ENCODE data around the gene VWA2.

The VWA2 gene

DNA sequence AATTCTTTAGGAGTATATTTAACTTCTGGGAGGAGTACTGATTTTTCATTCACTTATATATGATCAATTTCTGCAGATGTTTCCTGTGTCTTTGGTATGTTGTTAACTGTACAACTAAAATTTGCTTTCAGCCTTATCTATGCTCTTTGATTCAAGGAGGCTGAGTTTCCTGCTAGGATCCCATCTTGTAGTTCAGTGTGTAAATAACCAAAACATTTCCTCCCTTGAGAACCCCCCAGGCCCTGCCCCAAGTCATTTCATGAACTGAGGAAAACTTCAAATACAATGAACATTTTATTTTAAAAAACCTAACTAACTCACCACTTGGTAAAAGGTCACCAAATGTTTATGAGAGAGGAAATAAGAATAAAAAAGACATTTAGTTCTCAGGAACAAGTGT, 55.5 kb downstream of the VWA2 start:
- no peak overlapping the region for H3K4me3 ChIP-seq (ENCODE audit: low read length, poor library complexity, severe bottlenecking)
- H3F3A ChIP-seq (ENCODE audit: low read depth) = peaks cover 4% of the 10 kb centered on the region; the same call in 1 of the 2 replicates
- H3K4me2 ChIP-seq (ENCODE audit: low read depth, low read length, poor library complexity, severe bottlenecking) = peak overlapping the region; percentile 7
- no peak overlapping the region for H2AFZ ChIP-seq (ENCODE audit: low read length)
- no peaks in the 10 kb centered on the region for H3K36me3 ChIP-seq (ENCODE audit: insufficient read depth, low read length)
- H3K4me1 ChIP-seq (ENCODE audit: insufficient read depth, low read length, poor library complexity, severe bottlenecking) = peaks cover 14% of the 10 kb centered on the region
- no peak for TF ChIP-seq CTCF (conservative IDR thresholded peaks at IDR 0.05; ENCODE audit: low read length)
- TF ChIP-seq EZH2phosphoT487 (IDR thresholded peaks at IDR 0.05; ENCODE audit: borderline replicate concordance) = no peak
- no peaks in the 10 kb centered on the region for H3K27me3 ChIP-seq (ENCODE audit: insufficient read depth, low read length, poor library complexity, severe bottlenecking)
- no peaks in the 10 kb centered on the region for H3K9me2 ChIP-seq (replicated peaks; ENCODE audit: low read depth, low read length)
- peaks cover 16% of the 10 kb centered on the region for H3K9me3 ChIP-seq (ENCODE audit: insufficient read depth, low read depth, low read length)
- H4K20me1 ChIP-seq (ENCODE audit: insufficient read depth, low read length, poor library complexity, severe bottlenecking) = no peaks in the 10 kb centered on the region
- H3K79me2 ChIP-seq (ENCODE audit: insufficient read depth, low read length) = no peaks in the 10 kb centered on the region
- H3K9ac ChIP-seq (ENCODE audit: low read depth, low read length, poor library complexity, severe bottlenecking) = no peak overlapping the region

- no peak overlapping the region for H3K9ac ChIP-seq (ENCODE audit: low read depth, low read length, poor library complexity, severe bottlenecking)
- no peaks in the 10 kb centered on the region for H4K20me1 ChIP-seq (ENCODE audit: insufficient read depth, low read length, poor library complexity, severe bottlenecking)
- H3K4me3 ChIP-seq (ENCODE audit: low read length, poor library complexity, severe bottlenecking) = no peak overlapping the region
- peak overlapping the region; percentile 7 for H3K4me2 ChIP-seq (ENCODE audit: low read depth, low read length, poor library complexity, severe bottlenecking)
- H3K36me3 ChIP-seq (ENCODE audit: insufficient read depth, low read length) = no peaks in the 10 kb centered on the region
- H3K9me3 ChIP-seq (ENCODE audit: insufficient read depth, low read depth, low read length) = peaks cover 16% of the 10 kb centered on the region
- no peaks in the 10 kb centered on the region for H3K9me2 ChIP-seq (replicated peaks; ENCODE audit: low read depth, low read length)
- no peaks in the 10 kb centered on the region for H3K79me2 ChIP-seq (ENCODE audit: insufficient read depth, low read length)
- no peak overlapping the region for H2AFZ ChIP-seq (ENCODE audit: low read length)
- TF ChIP-seq CTCF (conservative IDR thresholded peaks at IDR 0.05; ENCODE audit: low read length) = no peak
- no peak for TF ChIP-seq EZH2phosphoT487 (IDR thresholded peaks at IDR 0.05; ENCODE audit: borderline replicate concordance)
- H3K27me3 ChIP-seq (ENCODE audit: insufficient read depth, low read length, poor library complexity, severe bottlenecking) = no peaks in the 10 kb centered on the region
- peaks cover 4% of the 10 kb centered on the region; the same call in 1 of the 2 replicates for H3F3A ChIP-seq (ENCODE audit: low read depth)
- peaks cover 14% of the 10 kb centered on the region for H3K4me1 ChIP-seq (ENCODE audit: insufficient read depth, low read length, poor library complexity, severe bottlenecking)
Observed at GRCh38 chr10:114295393-114295792, 56.3 kb downstream of the VWA2 start.

- Histone ChIP-seq H3K9me3 (ENCODE audit: insufficient read depth, low read depth, low read length) (peaks cover 16% of the 10 kb centered on the region), H3K4me1 (ENCODE audit: insufficient read depth, low read length, poor library complexity, severe bottlenecking) (peaks cover 14% of the 10 kb centered on the region), H3K9me2 (replicated peaks; ENCODE audit: low read depth, low read length) (no peaks in the 10 kb centered on the region), H3K9ac (ENCODE audit: low read depth, low read length, poor library complexity, severe bottlenecking) (no peak overlapping the region), H3F3A (ENCODE audit: low read depth) (peaks cover 4% of the 10 kb centered on the region; the same call in 1 of the 2 replicates), H3K36me3 (ENCODE audit: insufficient read depth, low read length) (no peaks in the 10 kb centered on the region), H2AFZ (ENCODE audit: low read length) (no peak overlapping the region), H3K4me2 (ENCODE audit: low read depth, low read length, poor library complexity, severe bottlenecking) (no peak overlapping the region), H4K20me1 (ENCODE audit: insufficient read depth, low read length, poor library complexity, severe bottlenecking) (no peaks in the 10 kb centered on the region), H3K4me3 (ENCODE audit: low read length, poor library complexity, severe bottlenecking) (no peak overlapping the region), H3K79me2 (ENCODE audit: insufficient read depth, low read length) (no peaks in the 10 kb centered on the region), H3K27me3 (ENCODE audit: insufficient read depth, low read length, poor library complexity, severe bottlenecking) (no peaks in the 10 kb centered on the region)
- TF ChIP-seq CTCF (conservative IDR thresholded peaks at IDR 0.05; ENCODE audit: low read length) (no peak), EZH2phosphoT487 (IDR thresholded peaks at IDR 0.05; ENCODE audit: borderline replicate concordance) (no peak)
Observed at GRCh38 chr10:114297136-114297705, 58.2 kb downstream of the VWA2 start.
